ENCODE data around the gene INPP5J.

INPP5J gene

DNA sequence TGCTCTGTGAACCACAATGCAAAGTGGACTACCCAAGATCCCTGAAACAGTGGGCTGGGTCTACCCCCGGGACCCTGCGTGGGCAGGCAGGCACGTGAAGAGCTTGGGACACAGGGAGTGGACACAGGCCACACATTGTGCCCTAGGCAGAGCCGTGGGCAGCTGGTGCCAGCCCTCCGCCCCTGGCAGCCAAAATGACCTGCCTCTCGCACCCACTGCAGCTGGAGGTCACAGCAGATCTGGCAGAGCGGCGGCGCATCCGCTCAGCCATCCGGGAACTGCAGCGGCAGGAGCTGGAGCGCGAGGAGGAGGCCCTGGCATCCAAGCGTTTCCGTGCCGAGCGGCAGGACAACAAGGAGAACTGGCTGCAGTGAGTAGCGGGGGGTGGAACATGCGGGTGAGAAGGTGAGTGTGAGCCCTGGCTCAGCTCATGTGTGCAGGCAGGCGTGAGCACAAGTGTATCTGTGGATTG, 35.0 kb upstream of the INPP5J start:
- Histone ChIP-seq H3K9me3 (ENCODE audit: insufficient read depth, low read length) (no peaks in the 10 kb centered on the region), H3K9ac (ENCODE audit: low read length) (no peak overlapping the region), H3F3A (ENCODE audit: insufficient read depth) (peaks cover 12% of the 10 kb centered on the region), H3K4me3 (ENCODE audit: insufficient read depth, low read length, poor library complexity, severe bottlenecking) (no peak overlapping the region), H3K36me3 (ENCODE audit: low read length) (no peaks in the 10 kb centered on the region), H2AFZ (ENCODE audit: low read depth, low read length, severe bottlenecking) (no peak overlapping the region), H3K27ac (ENCODE audit: low read depth, low read length) (no peak overlapping the region), H4K20me1 (ENCODE audit: low read depth, low read length) (no peaks in the 10 kb centered on the region), H3K79me2 (ENCODE audit: insufficient read depth, low read length) (no peaks in the 10 kb centered on the region), H3K27me3 (ENCODE audit: low read length) (no peaks in the 10 kb centered on the region), H3K9me2 (replicated peaks; ENCODE audit: insufficient read depth, low read length) (no peaks in the 10 kb centered on the region), H3K4me2 (ENCODE audit: low read depth, low read length, poor library complexity, severe bottlenecking) (no peak overlapping the region)
- no peak for TF ChIP-seq EZH2phosphoT487 (conservative IDR thresholded peaks at IDR 0.05; ENCODE audit: low read length)
- TF ChIP-seq, protein P1, sequence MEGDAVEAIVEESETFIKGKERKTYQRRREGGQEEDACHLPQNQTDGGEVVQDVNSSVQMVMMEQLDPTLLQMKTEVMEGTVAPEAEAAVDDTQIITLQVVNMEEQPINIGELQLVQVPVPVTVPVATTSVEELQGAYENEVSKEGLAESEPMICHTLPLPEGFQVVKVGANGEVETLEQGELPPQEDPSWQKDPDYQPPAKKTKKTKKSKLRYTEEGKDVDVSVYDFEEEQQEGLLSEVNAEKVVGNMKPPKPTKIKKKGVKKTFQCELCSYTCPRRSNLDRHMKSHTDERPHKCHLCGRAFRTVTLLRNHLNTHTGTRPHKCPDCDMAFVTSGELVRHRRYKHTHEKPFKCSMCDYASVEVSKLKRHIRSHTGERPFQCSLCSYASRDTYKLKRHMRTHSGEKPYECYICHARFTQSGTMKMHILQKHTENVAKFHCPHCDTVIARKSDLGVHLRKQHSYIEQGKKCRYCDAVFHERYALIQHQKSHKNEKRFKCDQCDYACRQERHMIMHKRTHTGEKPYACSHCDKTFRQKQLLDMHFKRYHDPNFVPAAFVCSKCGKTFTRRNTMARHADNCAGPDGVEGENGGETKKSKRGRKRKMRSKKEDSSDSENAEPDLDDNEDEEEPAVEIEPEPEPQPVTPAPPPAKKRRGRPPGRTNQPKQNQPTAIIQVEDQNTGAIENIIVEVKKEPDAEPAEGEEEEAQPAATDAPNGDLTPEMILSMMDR (IDR thresholded peaks at IDR 0.05; ENCODE audit: insufficient read depth, low read length, poor library complexity, severe bottlenecking) = no peak

DNA sequence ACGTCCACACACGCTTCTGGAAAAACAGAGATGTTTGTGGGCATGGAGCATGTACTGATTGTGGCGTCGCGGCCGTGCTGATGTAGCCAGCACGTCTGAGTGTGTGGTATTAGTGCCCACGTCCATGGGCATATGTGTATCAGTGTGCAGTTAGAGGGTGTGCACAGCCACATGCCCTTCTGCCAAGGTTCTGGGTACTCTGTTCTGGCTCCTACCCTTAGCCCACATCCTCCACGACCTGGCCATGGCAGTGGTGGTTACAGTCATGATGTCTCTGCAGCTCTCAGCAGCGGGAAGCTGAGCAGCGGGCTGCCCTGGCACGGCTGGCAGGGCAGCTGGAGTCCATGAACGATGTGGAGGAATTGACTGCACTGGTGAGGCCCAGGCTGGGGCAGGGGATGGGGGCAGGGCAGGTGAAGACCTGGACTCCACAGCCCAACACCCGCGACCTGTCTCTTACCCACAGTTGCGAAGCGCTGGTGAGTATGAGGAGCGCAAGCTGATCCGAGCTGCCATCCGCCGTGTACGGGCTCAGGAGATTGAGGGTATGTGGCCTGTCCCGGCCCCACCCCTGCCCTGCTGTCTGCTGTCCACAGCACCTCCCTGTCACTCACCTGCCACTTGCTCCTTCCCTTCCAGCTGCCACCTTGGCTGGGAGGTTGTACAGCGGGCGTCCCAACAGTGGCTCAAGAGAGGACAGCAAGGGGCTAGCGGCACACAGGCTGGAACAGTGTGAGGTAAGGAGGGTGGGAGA, 34.4 kb upstream of the INPP5J start:
- no peak for TF ChIP-seq EZH2phosphoT487 (conservative IDR thresholded peaks at IDR 0.05; ENCODE audit: low read length)
- TF ChIP-seq, protein P1 (IDR thresholded peaks at IDR 0.05; ENCODE audit: insufficient read depth, low read length, poor library complexity, severe bottlenecking) = no peak
- Histone ChIP-seq H3K9me2 (replicated peaks; ENCODE audit: insufficient read depth, low read length) (no peaks in the 10 kb centered on the region), H3K79me2 (ENCODE audit: insufficient read depth, low read length) (no peaks in the 10 kb centered on the region), H3K4me3 (ENCODE audit: insufficient read depth, low read length, poor library complexity, severe bottlenecking) (no peak overlapping the region), H3K27ac (ENCODE audit: low read depth, low read length) (no peak overlapping the region), H3F3A (ENCODE audit: insufficient read depth) (peaks cover 9% of the 10 kb centered on the region), H3K36me3 (ENCODE audit: low read length) (no peaks in the 10 kb centered on the region), H2AFZ (ENCODE audit: low read depth, low read length, severe bottlenecking) (no peak overlapping the region), H3K4me2 (ENCODE audit: low read depth, low read length, poor library complexity, severe bottlenecking) (no peak overlapping the region), H3K9me3 (ENCODE audit: insufficient read depth, low read length) (no peaks in the 10 kb centered on the region), H4K20me1 (ENCODE audit: low read depth, low read length) (no peaks in the 10 kb centered on the region), H3K9ac (ENCODE audit: low read length) (no peak overlapping the region), H3K27me3 (ENCODE audit: low read length) (no peaks in the 10 kb centered on the region)

DNA sequence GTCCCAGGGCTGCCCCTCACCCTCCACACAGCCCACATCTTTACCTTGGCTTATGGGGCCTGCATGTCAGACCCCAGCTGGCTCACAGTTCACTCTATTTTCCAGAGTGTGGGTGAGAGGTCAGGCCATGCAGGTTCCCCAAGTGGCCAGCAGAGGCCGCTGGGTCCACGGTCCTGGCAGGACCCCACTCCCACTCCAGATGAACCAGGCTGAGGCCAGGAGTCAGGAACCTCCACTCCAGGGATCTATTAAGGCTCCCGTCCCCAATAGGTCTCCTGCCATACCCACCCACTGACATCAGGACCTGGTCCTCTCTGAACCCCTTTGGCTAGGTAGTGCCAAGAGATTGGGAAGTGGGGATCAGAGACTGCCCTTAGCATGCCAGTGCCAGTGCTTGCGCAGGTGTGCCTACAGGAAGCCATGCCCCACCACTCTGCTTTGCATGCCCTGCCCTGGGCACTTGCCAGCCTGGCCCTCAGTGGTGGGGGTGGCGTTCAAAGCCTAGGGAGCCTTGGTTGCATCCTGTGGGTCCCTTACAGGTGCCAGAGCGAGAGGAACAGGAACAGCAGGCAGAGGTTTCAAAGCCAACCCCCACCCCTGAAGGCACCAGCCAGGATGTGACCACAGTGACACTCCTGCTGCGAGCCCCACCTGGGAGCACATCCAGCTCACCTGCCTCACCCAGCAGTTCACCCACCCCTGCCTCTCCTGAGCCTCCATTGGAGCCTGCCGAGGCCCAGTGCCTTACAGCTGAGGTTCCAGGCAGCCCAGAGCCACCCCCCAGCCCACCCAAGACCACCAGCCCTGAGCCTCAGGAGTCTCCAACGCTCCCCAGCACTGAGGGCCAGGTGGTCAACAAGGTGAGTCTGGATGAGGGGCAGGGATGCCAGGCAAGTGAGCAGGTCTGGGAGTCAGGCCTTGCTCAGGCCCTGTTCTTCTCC, 33.3 kb upstream of the INPP5J start:
- no peaks in the 10 kb centered on the region for H4K20me1 ChIP-seq (ENCODE audit: low read depth, low read length)
- no peak overlapping the region for H3K4me3 ChIP-seq (ENCODE audit: insufficient read depth, low read length, poor library complexity, severe bottlenecking)
- no peaks in the 10 kb centered on the region; the same call in 1 of the 2 replicates for H3F3A ChIP-seq (ENCODE audit: insufficient read depth)
- no peaks in the 10 kb centered on the region for H3K27me3 ChIP-seq (ENCODE audit: low read length)
- H3K79me2 ChIP-seq (ENCODE audit: insufficient read depth, low read length) = no peaks in the 10 kb centered on the region
- H3K36me3 ChIP-seq (ENCODE audit: low read length) = no peaks in the 10 kb centered on the region
- H3K4me2 ChIP-seq (ENCODE audit: low read depth, low read length, poor library complexity, severe bottlenecking) = peak overlapping the region; percentile 20
- H3K9me3 ChIP-seq (ENCODE audit: insufficient read depth, low read length) = no peaks in the 10 kb centered on the region
- no peaks in the 10 kb centered on the region for H3K9me2 ChIP-seq (replicated peaks; ENCODE audit: insufficient read depth, low read length)
- TF ChIP-seq, protein P1 (IDR thresholded peaks at IDR 0.05; ENCODE audit: insufficient read depth, low read length, poor library complexity, severe bottlenecking) = peak; percentile 78
- TF ChIP-seq EZH2phosphoT487 (conservative IDR thresholded peaks at IDR 0.05; ENCODE audit: low read length) = no peak
- H2AFZ ChIP-seq (ENCODE audit: low read depth, low read length, severe bottlenecking) = peak overlapping the region; percentile 34
- peak overlapping the region; percentile 20; the same call in 1 of the 2 replicates for H3K9ac ChIP-seq (ENCODE audit: low read length)
- peak overlapping the region; percentile 43 for H3K27ac ChIP-seq (ENCODE audit: low read depth, low read length)

Measured in SU-DHL-6 (cell line).